ENCODE data around the gene FAM3C. TPM values are rescaled to one million over a fixed set of nuclear protein-coding genes. Genes with fewer than 3 reads are reported as not detected.
"Not testable (repeated sequence)": the region's sequence is repeated elsewhere in the genome, so short reads cannot be mapped to it uniquely, and the experiment has no call there.

The FAM3C gene
- total RNA-seq, 3 donors from 2014 or later, result 27.2 to 38.8 (median 36.6) TPM

DNA sequence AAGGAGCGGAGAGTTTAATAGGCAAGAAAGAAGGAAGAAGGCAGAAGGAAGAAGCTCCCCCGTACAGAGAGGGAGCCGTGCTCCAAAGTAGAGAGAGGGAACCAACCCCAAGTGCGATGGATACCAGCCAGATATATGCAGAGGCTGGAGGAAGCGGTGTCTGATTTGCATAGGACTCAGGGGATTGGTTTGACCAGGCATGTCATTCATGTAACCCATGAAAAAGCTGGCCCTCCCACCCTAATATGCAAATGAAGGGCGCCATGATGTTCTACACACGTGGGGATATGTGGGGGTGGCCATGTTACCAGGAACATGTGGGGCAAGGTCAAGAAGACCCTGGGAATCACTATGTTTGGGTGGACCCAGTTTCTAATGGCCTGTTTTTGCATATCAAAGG, 40.6 kb upstream of the FAM3C start:
- intact Hi-C loops (cut with DNase I, micrococcal nuclease), result no loop called here
- ATAC-seq, result no peak
- no peaks in the 10 kb centered on the region for H3K9me3 ChIP-seq

DNA sequence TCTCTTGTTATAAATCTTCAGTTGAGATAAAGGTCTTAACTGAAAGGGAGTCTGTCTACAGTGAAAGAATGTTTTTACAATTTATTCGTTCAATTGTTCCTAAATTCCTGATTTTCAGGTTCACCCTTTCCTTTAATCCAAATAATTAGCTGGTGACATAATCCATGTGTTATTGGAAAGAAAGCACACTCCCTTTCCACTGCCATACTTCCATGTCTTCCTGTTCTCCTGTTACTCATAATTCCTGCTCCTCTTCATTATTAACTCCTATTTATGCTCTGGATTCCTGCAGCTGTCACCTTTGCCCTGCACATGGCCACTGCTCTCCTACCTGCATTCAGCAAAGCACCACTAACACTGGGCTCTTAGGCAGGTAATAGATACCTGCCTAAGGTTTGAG, 40.0 kb upstream of the FAM3C start:
- intact Hi-C loops (cut with DNase I, micrococcal nuclease), result no loop called here
- no peaks in the 10 kb centered on the region for H3K9me3 ChIP-seq
- no peak for DNase-seq
- no peak for ATAC-seq
- H3K36me3 ChIP-seq (ENCODE audit: low read depth), result no peaks in the 10 kb centered on the region
- TF ChIP-seq, protein P1, sequence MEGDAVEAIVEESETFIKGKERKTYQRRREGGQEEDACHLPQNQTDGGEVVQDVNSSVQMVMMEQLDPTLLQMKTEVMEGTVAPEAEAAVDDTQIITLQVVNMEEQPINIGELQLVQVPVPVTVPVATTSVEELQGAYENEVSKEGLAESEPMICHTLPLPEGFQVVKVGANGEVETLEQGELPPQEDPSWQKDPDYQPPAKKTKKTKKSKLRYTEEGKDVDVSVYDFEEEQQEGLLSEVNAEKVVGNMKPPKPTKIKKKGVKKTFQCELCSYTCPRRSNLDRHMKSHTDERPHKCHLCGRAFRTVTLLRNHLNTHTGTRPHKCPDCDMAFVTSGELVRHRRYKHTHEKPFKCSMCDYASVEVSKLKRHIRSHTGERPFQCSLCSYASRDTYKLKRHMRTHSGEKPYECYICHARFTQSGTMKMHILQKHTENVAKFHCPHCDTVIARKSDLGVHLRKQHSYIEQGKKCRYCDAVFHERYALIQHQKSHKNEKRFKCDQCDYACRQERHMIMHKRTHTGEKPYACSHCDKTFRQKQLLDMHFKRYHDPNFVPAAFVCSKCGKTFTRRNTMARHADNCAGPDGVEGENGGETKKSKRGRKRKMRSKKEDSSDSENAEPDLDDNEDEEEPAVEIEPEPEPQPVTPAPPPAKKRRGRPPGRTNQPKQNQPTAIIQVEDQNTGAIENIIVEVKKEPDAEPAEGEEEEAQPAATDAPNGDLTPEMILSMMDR (IDR thresholded peaks at IDR 0.05), result no peak
- peaks cover 9% of the 10 kb centered on the region for H3K4me1 ChIP-seq (ENCODE audit: low read depth)
- H3K4me3 ChIP-seq, result no peak overlapping the region

More for the DNA sequence above, 40.6 kb upstream of the FAM3C start:
- H3K36me3 ChIP-seq (ENCODE audit: low read depth), result no peaks in the 10 kb centered on the region
- H3K4me3 ChIP-seq, result no peak overlapping the region
- H3K4me1 ChIP-seq (ENCODE audit: low read depth), result peaks cover 9% of the 10 kb centered on the region
- TF ChIP-seq, protein P1 (IDR thresholded peaks at IDR 0.05), result no peak
- DNase-seq, result no peak

DNA sequence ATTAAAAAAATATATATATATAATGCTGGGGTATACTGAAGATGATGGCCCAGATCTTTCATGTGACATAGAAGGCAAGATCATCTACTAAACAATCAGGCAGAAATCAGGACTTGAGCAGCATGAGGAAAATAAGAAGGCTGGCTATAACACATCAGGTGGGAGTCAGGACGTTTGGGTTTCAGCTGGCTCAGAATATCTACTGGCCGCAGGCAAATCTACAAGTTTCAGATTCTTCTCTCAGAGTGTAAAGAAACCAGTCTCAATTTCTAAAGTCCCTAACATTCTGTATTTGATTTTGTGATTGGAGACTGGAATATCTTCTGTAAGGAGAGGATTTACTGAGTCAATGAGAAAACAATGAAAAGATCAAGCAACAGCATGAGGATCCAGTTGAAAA, 37.7 kb upstream of the FAM3C start:
- H3K9me3 ChIP-seq, result no peaks in the 10 kb centered on the region
- TF ChIP-seq, protein P1 (IDR thresholded peaks at IDR 0.05), result no peak
- intact Hi-C loops (cut with DNase I, micrococcal nuclease), result no loop called here
- no peaks in the 10 kb centered on the region for H3K36me3 ChIP-seq (ENCODE audit: low read depth)
- DNase-seq, result no peak
- no peak for ATAC-seq
- no peak overlapping the region for H3K4me3 ChIP-seq
- peaks cover 9% of the 10 kb centered on the region for H3K4me1 ChIP-seq (ENCODE audit: low read depth)

DNA sequence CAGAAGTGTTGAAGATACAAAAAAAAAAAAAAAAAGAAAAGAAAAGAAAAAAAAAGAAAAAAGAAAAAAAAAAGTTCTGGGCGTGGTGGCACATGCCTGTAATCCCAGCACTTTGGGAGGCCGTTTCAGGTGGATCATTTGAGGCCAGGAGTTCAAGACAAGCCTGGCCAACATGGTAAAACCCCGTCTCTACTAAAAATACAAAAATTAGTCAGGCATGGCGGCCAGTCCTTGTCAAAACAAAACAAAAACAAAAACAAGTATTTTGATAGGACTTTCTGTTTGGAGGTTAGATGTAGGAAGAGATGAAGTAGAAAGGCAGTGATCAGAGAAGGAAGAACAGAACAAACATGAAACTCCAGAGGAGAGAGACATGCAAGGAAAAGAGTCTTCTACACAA, 36.4 kb upstream of the FAM3C start:
- H3K4me1 ChIP-seq (ENCODE audit: low read depth); ATAC-seq; DNase-seq; H3K9me3 ChIP-seq; H3K36me3 ChIP-seq (ENCODE audit: low read depth); intact Hi-C loops (cut with DNase I, micrococcal nuclease); H3K4me3 ChIP-seq: not testable (repeated sequence)

DNA sequence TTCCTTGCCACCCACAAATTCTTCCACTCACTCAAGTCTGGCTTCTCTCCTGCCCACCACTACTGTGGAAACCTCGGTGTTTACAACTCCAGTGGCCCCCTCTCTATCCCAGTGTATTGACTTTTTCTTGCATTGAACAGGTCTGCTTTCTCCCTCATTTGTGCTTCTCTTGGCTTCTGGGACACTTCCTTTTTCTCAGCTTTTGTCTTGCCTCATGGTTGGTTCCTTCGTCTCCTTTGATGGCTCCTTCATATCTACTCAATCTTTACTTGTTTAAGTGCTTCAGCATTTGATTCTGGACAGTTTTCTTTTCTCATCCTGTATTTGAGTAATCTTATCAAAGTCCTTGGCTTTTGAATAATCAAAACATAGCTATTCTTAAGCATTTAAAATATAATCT, 35.9 kb upstream of the FAM3C start:
- H3K4me1 ChIP-seq (ENCODE audit: low read depth), result no peaks in the 10 kb centered on the region
- DNase-seq (no peak), ATAC-seq (no peak)
- H3K4me3 ChIP-seq, result no peak overlapping the region
- no peaks in the 10 kb centered on the region for H3K36me3 ChIP-seq (ENCODE audit: low read depth)
- TF ChIP-seq, protein P1 (IDR thresholded peaks at IDR 0.05), result no peak
- intact Hi-C loops (cut with DNase I, micrococcal nuclease), result no loop called here
- no peaks in the 10 kb centered on the region for H3K9me3 ChIP-seq

DNA sequence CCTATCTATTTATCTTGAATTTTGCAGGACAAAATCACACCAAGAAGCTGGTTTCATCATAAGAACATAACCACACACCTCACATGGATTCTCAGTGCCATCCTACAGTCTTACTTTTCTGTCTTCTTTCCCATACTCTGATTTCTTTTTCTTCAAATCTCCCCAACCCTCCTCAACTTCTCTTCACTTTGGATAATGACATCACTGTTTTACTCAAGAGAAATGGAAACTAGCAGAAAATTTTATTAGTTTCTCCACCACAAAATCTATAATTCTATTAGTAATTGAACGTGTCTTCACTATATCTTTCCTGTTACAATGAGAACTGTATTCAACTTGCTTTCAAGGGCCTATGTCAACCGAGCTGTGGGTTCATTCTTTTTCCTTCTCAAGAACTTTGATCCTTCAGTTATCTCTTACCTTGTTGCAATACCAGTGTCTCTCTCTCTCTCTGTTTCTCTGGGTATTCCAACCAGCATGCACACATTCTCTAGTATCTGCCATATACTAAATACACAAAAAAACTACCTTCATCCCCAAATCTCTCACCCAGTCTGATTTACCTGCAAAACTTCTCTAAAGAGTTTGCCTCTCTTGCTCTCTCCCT, 35.4 kb upstream of the FAM3C start:
- H3K36me3 ChIP-seq (ENCODE audit: low read depth), result no peaks in the 10 kb centered on the region
- intact Hi-C loops (cut with DNase I, micrococcal nuclease), result no loop called here
- H3K4me1 ChIP-seq (ENCODE audit: low read depth), result no peaks in the 10 kb centered on the region
- no peak for ATAC-seq
- no peaks in the 10 kb centered on the region for H3K9me3 ChIP-seq
- TF ChIP-seq, protein P1 (IDR thresholded peaks at IDR 0.05), result no peak
- DNase-seq, result no peak
- no peak overlapping the region for H3K4me3 ChIP-seq
